ENCODE measurements around the gene ZNF492. TPM values are rescaled to one million over a fixed set of nuclear protein-coding genes. Genes with fewer than 3 reads are reported as not detected.

ZNF492 gene
- total RNA-seq, 1 experiment from 2014 or later: not detected

DNA sequence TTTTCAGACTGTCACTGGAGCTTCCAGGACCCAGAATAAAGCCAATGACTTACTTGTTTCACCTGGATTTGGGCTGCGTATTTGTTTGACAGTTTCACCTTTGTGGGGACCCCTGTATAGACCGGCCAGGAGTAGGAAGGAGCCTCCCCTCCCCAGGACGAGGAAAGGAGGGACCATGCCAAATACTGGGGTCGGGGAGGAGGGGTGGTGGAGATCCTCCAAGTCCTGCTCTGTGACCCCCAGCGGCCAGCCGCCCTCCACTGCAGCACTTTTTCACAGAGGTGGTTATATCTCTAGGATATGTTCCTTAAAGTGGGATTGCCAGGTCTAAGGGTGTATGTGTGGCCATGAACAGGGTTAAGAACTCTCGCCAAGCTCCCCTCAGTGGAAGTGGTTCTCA is 25.7 kb upstream of the ZNF492 start:
- Mint-ChIP-seq H3K27ac (no peak overlapping the region), H3K4me1 (no peaks in the 10 kb centered on the region), H3K4me3 (no peak overlapping the region), H3K27me3 (ENCODE audit: low read depth) (no peaks in the 10 kb centered on the region; the same call in 1 of the 2 replicates), H3K9me3 (peaks cover 98% of the 10 kb centered on the region in 2 experiments), H3K36me3 (ENCODE audit: insufficient read depth in 1 of 3, low read depth in 3 of 3) (peaks cover 25 to 49% (median 30%) of the 10 kb centered on the region in 3 experiments)
- Histone ChIP-seq H3K9ac (ENCODE audit: extremely low read depth, insufficient read length, low read length) (no peak overlapping the region), H3K9me3 (ENCODE audit: control insufficient read depth, low read depth, low read length) (peaks cover 98% of the 10 kb centered on the region), H4K5ac (ENCODE audit: insufficient read length, low read depth, low read length) (no peak overlapping the region), H2BK5ac (ENCODE audit: insufficient read length, low read length) (no peak overlapping the region), H2BK20ac (ENCODE audit: low read depth, low read length, poor library complexity, severe bottlenecking) (no peak overlapping the region), H4K8ac (replicated peaks; ENCODE audit: insufficient read length, low read depth, low read length) (no peak overlapping the region), H2AFZ (ENCODE audit: low read length) (no peak overlapping the region), H2AK5ac (ENCODE audit: insufficient read length, low read length) (no peak overlapping the region), H3K79me2 (ENCODE audit: insufficient read depth, low read length) (no peaks in the 10 kb centered on the region), H2BK15ac (ENCODE audit: low read depth, low read length) (no peak overlapping the region), H3T11ph (ENCODE audit: low read length) (no peak overlapping the region), H3K23me2 (ENCODE audit: insufficient read length, low read depth, low read length, poor library complexity, severe bottlenecking) (no peaks in the 10 kb centered on the region), H2BK12ac (ENCODE audit: insufficient read length, low read depth, low read length) (no peak overlapping the region), H3K27me3 (ENCODE audit: insufficient read depth, low read length) (no peaks in the 10 kb centered on the region), H3K4ac (ENCODE audit: low read depth, low read length) (no peak overlapping the region), H4K91ac (ENCODE audit: insufficient read length, low read depth, low read length) (no peak overlapping the region), H3K14ac (ENCODE audit: insufficient read depth, low read length) (no peak overlapping the region), H3K56ac (ENCODE audit: insufficient read length, low read depth, low read length) (no peak overlapping the region), H3K23ac (ENCODE audit: insufficient read length, low read depth, low read length) (no peak overlapping the region), H3K79me1 (ENCODE audit: insufficient read depth, low read depth, low read length, poor library complexity, severe bottlenecking) (no peaks in the 10 kb centered on the region), H3K27ac (ENCODE audit: insufficient read length, low read depth, low read length) (no peak overlapping the region), H4K20me1 (ENCODE audit: control insufficient read depth, insufficient read depth, insufficient read length) (no peaks in the 10 kb centered on the region), H3K18ac (ENCODE audit: insufficient read length, low read depth, low read length) (no peak overlapping the region), H3K4me2 (ENCODE audit: insufficient read depth, insufficient read length, low read length) (no peak overlapping the region), H2BK120ac (ENCODE audit: low read depth, low read length, poor library complexity, severe bottlenecking) (no peak overlapping the region), H3K4me1 (ENCODE audit: insufficient read depth, low read length) (no peaks in the 10 kb centered on the region)
- TF ChIP-seq CTCF (conservative IDR thresholded peaks at IDR 0.05): no peak
- no CpG with 5 or more reads among the region's 7 CpGs for WGBS (ENCODE audit: extremely low coverage, insufficient read length, low lambda C conversion rate)
- DNase-seq: no peak
